Left cardiac atrium (tissue), 4 donors: Measurements from ENCODE around the gene MLLT10. TPM values are rescaled to one million over a fixed set of nuclear protein-coding genes. Genes with fewer than 3 reads are reported as not detected.
"Not testable (repeated sequence)": the region's sequence is repeated elsewhere in the genome, so short reads cannot be mapped to it uniquely, and the experiment has no call there.

Source experiments
- ATAC-seq, 2 donors: fragments of 200-7000 bp; cut with Tn5 transposase; one replicate each; pipeline ENCODE4 v1.9.1; 2020; ENCODE audit warnings: mild to moderate bottlenecking in 2 of 2, moderate library complexity in 2 of 2
- DNase-seq: peaks from one replicate; pipeline ENCODE4 v3.0.0-alpha.2; 2020
- intact Hi-C, 2 donors: fragments of 100-400 bp; cut with DNase I; formaldehyde crosslinking; loops; one replicate each; pipeline versions ENCODE4 v1.14.1 to v1.15.1; 2022 to 2023
- total RNA-seq, 2 donors: library from RNA; stranded (reverse); fragmentation: NEBNext Ultra II Directional; extraction: Animal tissue kit (Norgen Biotek cat#: 25700); gene quantifications; one replicate each; pipeline ENCODE4 v1.2.1, GENCODE V29; 2021
- donor health status: DM: no; HTN: yes; CAD: no.
- donor health status: DM: no; HTN: yes; CAD: no; lungs with severe emphysema.
- donor health status: DM: yes; HTN: yes; CAD: no.
- donor health status: Dilated cardiomyopathy.

The MLLT10 gene
- total RNA-seq, 2 donors from 2014 or later = 26.1 to 30.3 TPM

- ATAC-seq (no peak), DNase-seq (no peak)
- intact Hi-C loops = no loop called here
Observed at GRCh38 chr10:21607907-21608306, 73.9 kb downstream of the MLLT10 start.

DNA sequence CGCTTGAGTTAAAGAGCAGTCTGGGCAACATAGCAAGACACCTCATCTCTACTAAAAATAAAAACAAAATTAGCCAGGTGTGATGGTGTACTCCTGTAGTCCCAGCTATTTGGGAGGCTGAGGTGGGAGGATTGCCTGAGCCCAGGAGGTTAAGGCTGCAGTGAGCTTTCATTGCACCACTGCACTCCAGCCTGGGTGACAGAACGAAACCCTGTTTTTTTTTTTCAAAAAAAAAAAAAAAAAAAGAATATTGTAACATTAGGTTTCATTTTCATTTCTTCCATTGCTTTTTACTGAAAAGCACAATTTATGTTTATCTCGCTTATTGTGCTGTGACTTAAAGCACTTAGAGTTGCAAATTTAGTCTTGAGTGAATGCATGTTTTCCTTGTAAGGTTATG lies 80.0 kb downstream of the MLLT10 start:
- ATAC-seq = no peak
- DNase-seq = no peak
- intact Hi-C loops = no loop called here

GRCh38 chr10:21617267-21617666 lies 83.2 kb downstream of the MLLT10 start:
- intact Hi-C loops = no loop called here
- no peak for ATAC-seq
- DNase-seq = no peak

GRCh38 chr10:21623291-21623690 lies 89.3 kb downstream of the MLLT10 start:
- DNase-seq = no peak
- ATAC-seq = no peak
- intact Hi-C loops = no loop called here

DNA sequence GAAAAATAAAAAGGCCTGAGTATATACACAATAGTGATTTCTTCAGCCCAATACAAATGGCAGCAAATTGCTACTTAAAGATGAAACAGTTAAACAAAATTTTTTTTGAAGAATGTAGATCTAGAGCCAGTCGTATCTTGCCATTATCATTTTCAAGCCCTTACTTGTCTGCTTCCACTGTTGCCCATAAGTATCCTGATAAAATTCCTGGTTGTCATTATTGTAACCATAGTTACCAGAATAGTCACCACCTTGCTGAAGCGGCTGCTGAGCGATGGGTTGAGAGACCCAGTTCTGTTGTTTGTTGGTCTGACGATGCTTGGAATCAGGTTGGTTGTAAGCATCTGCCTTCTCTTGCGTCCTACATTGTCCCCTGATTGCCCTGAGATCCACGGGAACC lies 90.4 kb downstream of the MLLT10 start:
- intact Hi-C loops, DNase-seq, ATAC-seq: not testable (repeated sequence)

DNA sequence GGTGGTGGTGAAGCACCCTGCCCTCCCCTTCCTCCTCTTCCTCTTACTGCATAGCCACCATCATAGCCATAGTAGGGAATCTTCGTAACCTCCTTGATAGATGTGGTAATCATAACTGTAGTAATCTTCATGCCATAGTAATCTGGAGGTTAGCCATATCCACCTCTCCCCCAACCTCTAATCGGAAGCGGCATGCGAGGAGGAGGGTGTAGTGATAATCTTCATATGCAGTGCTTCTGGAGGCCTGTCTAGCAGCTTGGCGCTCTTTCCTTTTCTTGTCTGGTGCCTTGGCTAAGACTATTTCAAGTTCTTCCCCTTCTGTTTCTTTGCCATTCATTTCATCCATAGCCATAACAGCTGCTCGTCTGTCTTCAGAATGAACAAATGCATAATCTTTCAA lies 90.9 kb downstream of the MLLT10 start:
- intact Hi-C loops = no loop called here
- DNase-seq (no peak), ATAC-seq (peak in 1 of 2 donors; percentile 36)

DNA sequence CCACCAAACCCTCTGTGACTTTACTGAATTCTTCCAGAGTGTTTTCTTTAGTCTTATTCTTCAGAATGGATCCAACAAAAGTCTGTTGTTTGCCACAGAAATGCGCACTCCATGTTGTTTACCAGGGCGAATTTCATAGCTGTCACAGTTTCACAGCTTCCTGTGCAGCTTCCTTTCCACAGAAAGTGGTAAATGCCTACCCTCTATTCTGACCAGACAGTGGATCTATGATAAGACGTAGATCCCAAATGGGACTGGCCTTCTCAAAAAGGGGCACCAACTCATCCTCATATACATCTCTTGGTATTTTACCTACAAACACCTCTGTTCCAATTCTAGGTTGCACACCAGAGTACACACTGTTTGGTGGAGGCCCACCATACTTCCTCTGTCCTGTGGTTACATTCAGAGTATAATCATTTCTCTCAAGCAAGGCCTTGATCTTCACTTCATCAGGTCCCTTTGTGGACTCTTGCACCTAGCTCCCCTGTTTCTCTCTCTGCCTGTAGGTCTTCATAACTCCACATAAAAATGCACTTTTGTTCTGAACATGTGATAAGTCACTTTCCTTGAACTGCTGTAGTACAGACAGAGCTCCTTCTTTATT lies 91.7 kb downstream of the MLLT10 start:
- intact Hi-C loops = no loop called here
- DNase-seq = no peak
- ATAC-seq = no peak

DNA sequence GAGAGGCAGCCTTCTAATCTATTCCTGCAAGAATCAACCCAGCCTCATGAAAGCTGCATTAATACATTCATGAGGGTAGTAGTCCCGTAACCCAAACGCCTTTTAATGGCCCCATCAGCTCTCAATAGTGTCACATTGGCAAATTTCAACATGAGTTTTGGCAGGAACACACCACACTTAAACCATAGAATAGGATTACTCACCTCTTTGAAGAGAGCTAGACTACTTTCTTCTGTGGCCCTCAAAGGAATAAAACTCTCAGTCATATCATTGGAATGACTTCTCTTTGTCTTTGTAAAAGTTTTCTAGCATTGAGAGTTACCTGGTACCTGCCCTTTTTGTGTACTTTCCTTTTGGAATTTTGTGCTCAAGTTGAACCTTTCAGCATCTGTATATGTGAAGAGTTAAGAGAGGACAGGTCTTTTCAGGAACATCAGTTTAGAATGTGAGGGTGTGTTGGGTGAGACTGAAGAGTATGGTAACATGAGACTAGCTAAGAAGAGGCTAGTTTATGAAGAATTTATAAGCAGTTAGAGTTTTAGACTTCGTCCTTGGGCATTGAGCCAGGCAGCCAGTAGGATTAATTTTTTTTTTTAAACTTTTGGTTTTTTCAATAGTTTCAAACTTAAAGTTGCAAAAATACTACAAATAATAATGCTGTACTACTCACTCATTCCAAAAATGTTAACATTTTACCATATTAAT lies 92.6 kb downstream of the MLLT10 start:
- ATAC-seq (no peak), DNase-seq (no peak)
- intact Hi-C loops = no loop called here

DNA sequence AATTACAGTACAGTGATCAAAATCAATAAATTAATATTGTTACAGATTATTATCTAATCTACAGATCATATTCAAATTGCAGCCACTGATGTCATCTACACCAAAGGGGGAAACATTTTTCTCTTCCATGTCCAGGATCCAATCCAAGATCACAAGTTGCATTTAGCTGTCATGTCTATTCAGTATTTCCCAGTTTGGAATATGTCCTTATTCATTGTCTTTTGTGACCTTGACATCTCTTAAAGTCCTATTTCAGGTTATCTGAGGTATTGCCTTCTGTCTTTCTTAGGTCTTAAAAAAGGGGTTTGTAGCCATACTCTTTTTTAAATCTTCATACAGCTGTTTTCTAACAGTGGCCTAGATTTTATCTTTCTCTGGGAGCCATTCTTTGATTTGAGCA lies 93.3 kb downstream of the MLLT10 start:
- no peak for ATAC-seq
- DNase-seq = no peak
- intact Hi-C loops = no loop called here

DNA sequence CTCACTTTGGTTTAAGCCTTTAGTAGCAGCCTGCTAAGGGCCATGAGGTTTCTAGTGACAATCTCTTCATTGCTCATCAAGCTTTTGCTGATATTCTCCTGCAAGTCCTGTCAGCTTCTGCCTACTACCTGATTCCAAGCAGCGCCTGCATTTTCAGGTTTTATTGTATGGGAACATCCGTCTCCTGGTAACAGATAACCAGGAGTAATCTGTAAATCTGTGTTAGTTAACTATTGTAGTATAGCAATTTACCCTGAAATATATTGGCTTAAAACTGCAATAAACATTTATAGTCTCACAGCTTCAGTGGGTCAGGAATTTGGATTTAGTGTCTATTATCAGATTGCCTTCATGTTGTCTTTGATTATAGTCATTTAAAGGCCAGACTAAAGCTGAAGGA lies 94.0 kb downstream of the MLLT10 start:
- intact Hi-C loops = no loop called here
- ATAC-seq (no peak), DNase-seq (no peak)

- intact Hi-C loops, ATAC-seq, DNase-seq: not testable (repeated sequence)
Observed at GRCh38 chr10:21628645-21629044, 94.6 kb downstream of the MLLT10 start.

- intact Hi-C loops = no loop called here
- ATAC-seq = no peak
- DNase-seq = no peak
Observed at GRCh38 chr10:21634599-21635365, 100.8 kb downstream of the MLLT10 start.

- intact Hi-C loops = no loop called here
- no peak for DNase-seq
- ATAC-seq = no peak
Observed at GRCh38 chr10:21637795-21638194, 103.8 kb downstream of the MLLT10 start.

DNA sequence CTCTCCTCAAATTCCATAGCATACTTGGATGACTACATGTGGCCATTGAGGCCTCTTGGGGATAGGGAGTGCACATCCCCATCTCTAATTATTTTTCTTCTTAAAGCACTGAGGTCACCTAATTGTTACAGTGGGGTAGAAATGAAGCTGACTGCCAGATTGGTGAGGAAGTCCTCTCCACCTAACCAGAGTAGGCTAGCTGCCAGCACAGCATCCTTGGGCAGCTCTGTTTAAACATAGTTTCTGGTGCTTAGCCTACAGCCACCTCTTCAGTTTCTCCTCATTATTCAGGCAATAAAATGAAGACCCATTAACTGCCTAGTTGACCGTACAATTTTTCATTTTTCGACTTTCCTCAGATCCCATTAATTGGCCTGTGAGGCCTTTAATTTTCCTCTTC lies 104.6 kb downstream of the MLLT10 start:
- ATAC-seq = no peak
- intact Hi-C loops = no loop called here
- no peak for DNase-seq

GRCh38 chr10:21648040-21648439 lies 114.0 kb downstream of the MLLT10 start:
- intact Hi-C loops = no loop called here
- ATAC-seq = no peak
- no peak for DNase-seq

DNA sequence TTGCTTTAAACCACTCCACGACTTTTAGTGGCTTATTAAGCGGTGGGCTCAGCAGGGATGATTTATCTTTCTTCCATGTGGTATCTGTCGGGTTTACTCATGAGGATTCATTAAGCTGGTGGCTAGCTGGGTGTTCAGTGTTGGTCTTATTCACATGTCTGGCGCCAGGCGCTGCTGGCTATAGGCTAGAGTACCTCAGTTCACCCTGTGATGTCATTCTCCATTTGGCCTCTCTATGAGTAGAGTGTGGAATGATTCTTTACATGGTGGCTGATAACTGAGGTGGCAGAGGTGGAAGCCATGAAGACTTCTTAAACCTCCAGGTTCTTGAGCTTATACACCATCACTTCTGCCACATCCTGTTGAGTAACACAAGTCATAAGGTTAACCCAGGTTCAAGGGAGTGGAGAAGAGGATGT lies 115.4 kb downstream of the MLLT10 start:
- DNase-seq (no peak), ATAC-seq (no peak)
- intact Hi-C loops = no loop called here

GRCh38 chr10:21650353-21650752 lies 116.3 kb downstream of the MLLT10 start:
- intact Hi-C loops = no loop called here
- DNase-seq = no peak
- no peak for ATAC-seq

DNA sequence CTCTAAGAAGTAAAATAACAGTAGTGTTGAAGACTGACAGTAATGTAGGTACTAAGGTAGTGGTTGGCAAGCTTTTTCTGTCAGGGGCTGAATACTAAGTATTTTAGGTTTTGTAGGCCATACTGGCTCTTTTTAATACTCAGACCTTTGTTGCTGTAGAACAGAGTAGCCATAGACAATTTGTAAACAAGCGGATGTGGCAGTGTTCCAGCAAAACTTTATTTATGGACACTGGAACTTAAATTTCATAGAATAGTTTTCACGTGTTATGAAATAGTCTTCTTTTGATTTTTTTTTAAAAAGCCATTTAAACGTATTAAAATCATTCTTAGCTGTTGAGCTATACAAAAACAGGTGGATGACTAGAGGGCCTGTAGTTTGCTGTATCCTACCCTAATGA lies 121.2 kb downstream of the MLLT10 start:
- intact Hi-C loops = no loop called here
- ATAC-seq (no peak), DNase-seq (no peak)

DNA sequence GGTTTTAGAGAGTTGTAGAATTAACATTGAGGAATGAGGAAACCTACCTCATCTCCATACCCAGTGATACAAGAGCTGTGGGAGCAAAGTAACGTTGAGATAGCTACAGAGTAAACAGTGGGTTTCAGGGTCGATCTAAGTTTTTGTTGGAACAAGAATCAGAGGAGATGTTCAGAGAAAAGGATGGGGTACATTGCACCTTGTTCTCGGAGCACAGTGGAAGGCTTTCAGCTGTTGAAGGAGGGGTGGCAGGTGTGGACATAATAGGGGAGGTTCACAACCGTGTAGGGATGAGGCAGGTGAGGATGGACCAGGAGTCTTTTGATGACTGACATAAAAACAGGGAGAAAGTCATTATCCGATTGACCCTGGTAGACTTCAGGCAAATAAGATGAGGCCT lies 121.7 kb downstream of the MLLT10 start:
- intact Hi-C loops = no loop called here
- ATAC-seq (no peak), DNase-seq (no peak)

GRCh38 chr10:21661087-21661486 lies 127.1 kb downstream of the MLLT10 start:
- intact Hi-C loops = no loop called here
- DNase-seq (no peak), ATAC-seq (no peak)

DNA sequence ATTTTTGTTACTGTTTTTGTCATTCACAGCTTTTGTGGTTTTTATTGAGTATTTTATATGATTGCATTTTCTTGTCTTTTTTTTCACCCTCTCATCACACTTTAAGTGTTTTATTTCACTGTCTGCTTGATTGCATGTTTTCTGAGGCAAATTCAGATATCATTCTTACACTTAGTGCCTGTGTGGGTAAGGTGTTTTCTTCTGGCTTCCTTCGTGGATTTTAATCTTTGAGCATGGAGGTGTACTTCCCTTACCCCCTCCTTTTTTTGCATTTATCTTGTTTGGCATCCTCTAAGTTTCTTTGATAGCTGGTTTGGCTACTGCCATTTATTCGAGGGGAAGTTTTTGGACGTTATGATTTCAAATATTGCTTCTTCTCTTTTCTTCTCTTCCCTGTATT lies 127.9 kb downstream of the MLLT10 start:
- DNase-seq (no peak), ATAC-seq (no peak)
- intact Hi-C loops = no loop called here
